NCI-H82 treated with DMSO at 0.1 percent for 48 hours (cell line): ENCODE data around the gene P2RX5.
"Not testable (repeated sequence)": the region's sequence is repeated elsewhere in the genome, so short reads cannot be mapped to it uniquely, and the experiment has no call there.

Experiments
- DNase-seq: peaks from one replicate; lab custom pipeline; 2025; ENCODE audit not compliant: unreplicated experiment; lab: John Stamatoyannopoulos, UW

The P2RX5 gene

DNA sequence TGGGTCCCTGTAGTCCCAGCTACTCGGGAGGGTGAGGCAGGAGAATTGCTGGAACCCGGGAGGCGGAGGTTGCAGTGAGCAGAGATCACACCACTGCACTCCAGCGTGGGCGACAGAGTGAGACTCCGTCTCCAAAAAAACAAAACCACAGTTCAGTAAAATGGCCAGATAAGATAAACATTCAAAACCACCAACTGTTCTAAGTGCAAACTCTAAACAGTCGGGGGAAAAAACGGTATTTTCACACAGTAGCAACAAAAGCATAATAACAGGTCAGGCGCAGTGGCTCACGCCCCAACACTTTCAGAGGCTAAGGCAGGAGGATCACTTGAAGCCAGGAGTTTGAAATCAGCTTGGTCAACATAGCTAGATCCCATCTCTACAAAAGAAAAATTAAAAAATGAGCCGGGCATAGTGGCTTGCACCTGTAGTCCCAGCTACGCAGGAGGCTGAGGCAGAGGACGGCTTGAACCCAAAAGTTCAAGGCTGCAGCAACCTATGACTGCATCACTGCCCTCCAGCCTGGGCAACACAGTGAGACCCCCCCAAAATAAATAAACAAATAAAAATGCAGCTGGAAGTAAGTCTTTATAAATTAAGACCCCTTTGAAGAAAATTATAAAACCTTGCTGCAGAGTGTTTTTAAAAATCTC is 17.0 kb upstream of the P2RX5 start:
- DNase-seq: no peak

DNA sequence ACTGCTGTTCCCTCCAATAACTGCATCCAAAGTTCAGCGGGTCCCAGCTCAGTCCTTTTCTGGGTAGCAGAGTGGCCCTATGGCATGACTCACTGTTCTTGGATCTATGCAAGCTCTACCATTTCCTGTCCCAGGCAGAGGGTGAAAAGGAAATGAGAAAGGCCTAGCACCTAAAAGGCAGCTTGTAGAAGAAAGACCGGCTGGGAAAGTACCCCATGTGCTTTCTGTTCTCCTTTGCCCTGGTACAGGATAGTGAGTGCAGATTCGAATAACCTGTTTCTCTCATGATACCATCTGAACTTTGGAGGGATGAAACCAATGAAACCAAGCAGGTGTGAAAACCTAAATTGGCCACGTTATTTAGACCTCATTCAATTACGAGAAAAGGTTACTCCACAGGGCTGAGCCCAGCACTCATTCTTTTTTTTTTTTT is 15.0 kb upstream of the P2RX5 start:
- DNase-seq: no peak

DNA sequence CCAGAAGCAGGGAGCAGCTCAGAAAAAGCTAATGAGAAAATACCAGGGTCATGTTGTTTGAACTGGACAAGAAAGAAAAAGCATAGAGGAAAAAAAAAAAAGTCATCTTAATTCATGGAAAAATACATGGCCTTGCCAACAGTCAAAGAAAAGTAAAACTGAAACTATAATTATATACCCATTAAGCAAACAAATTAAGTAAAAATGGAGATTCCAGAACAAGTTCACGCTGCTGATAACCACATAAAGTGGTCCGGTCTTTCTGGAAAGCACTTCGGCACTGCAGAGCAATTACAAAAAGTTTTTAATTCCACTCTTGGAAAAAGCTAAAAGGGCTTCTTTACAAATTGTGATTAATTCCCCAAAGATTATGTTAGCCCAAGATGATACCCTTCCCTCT is 12.4 kb upstream of the P2RX5 start:
- no peak for DNase-seq

DNA sequence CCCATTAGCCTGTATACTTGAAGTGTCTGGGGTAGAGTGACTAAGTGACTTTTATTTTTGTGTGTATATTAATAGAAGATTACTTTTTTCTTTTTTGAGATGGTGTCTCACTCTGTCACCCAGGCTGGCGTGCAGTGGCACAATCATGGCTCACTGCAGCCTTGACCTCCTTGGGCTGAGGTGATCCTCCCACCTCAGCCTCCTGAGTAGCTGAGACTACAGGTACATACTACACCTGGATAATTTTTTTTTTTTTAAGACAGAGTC is 9.7 kb upstream of the P2RX5 start:
- not testable (repeated sequence) for DNase-seq

DNA sequence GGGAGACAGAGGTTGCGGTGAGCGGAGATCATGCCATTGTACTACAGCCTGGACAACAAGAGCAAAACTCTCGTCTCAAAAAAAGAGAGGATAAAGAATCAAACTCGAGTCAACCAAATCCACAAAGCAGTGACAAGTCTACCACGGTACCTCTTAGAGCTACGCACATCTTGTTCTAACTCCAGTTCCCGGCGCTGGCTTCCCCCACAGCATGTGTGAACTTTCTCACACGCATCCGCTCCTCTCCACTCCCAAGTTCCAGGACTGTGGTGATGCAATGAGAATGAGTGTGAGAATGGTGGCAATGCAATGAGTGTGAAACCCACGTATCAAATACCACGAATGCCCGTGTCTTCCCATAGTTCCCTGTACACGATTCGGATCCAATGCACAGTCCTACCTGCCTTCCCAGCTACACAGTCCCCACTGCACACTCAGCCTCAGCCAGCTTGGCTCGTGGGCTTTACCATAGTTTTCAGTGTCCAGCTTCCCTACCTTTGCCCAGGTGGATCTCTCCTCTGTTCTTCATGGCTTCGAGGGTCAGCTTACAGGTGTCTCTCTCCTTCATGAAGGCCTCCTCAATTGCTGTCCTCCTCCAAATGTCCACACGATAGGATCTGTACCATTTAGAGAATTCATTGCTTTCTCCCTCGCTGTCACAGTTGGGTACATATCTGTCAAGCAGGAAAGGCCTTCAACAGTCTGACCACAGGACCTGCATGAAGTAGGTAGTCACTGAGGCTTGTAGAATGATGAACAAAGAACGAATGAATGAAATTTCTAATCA is 9.2 kb upstream of the P2RX5 start:
- no peak for DNase-seq

DNA sequence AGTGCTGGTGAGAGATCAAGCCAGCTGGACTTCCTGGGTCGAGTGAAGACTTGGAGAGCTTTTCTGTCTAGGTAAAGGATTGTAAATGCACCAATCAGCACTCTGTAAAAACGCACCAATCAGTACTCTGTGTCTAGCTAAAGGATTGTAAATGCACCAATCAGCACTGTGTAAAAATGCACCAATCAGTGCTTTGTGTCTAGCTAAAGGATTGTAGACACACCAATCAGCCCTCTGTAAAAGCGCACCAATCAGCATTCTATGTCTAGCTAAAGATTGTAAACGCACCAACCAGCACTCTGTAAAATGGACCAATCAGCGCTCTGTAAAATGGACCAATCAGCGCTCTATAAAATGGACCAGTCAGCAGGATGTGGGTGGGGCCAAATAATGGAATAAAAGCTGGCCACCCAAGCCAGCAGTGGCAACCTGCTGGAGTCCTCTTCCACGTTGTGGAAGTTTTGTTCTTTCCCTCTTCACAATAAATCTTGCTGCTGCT is 6.1 kb upstream of the P2RX5 start:
- DNase-seq: not testable (repeated sequence)

DNA sequence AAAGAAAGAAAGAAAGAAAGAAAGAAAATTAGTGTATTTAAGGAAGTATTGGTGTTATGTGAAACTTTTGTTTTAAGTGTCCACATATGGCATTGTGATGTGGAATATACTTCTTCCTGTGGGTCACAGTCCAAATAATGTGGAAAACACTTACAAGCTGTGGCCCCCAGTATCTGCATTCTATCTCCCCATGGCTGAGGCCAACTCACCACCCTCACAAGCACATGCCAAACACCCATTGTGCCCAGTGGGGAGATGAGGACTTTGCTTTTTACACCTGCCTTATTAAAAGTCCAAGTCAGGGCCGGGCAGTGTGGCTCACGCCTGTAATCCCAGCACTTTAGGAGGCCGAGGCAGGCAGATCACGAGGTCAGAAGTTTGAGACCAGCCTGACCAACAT is 4.0 kb upstream of the P2RX5 start:
- DNase-seq: no peak

DNA sequence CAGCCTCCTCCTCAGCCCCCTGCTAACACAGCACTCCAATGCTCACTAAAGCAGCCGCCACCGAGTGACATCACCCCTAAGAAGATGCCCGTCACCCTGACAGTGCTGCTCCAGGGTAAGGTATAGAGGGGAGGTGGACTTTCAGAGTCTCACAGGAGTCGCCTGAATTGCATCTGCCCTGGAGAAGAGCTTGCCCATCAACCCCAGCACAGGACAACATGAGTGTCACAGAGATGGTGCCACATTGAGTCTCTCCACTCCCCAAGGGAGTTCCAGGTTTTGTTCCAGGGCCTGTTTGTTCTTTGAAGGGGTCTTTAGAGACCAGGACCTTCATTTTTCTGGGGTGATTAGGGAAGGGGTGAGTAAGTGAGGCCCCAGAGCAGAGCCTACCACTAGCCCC is 2.2 kb upstream of the P2RX5 start:
- no peak for DNase-seq

DNA sequence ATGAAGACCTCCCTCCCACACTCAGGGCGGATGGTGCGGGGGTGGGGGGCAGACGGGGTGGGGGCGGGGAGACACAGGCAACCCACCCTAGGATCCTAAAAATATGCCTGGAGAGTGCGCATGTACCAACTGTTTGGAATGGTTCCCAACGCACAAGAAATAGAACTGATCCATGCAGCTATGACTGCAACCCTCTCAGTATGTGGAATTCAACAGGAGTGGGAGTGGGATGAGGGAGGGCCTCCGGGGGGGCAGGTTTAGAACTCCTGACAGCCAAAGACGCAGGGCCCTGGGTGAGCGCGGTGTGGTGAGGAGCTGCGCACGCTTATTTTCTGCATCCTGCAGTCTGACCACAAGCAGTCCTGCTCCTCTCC is 1.1 kb upstream of the P2RX5 start:
- DNase-seq: no peak

DNA sequence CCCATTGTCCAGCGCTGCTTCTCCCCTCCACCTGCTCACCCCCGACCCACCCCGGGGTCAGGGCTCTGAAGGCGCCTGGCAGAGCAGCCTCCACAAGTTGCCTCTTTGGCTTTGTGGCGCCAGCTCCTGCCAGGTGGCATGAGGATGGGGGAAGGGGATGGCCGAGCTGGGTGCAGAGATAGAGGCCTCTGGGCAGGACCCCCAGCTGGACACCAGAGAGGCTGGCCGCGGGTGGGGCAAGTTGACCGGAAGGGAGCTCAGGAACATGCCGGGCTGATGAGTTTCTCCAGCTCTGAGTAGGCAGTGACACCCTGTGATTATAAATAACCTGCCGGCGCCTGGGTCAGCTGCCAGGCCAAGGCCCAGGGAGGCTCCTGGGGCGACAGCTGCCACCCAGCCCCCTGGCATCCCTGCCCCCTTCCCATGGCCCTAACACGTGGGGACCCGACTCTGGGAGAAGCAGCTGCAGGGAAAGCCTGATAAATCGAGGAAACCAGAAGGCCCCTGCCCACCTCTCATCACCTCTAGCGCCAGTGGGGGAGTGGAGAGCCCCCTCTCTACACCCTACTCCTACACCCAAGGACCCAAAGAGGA is 729 bp downstream of the P2RX5 start:
- no peak for DNase-seq

DNA sequence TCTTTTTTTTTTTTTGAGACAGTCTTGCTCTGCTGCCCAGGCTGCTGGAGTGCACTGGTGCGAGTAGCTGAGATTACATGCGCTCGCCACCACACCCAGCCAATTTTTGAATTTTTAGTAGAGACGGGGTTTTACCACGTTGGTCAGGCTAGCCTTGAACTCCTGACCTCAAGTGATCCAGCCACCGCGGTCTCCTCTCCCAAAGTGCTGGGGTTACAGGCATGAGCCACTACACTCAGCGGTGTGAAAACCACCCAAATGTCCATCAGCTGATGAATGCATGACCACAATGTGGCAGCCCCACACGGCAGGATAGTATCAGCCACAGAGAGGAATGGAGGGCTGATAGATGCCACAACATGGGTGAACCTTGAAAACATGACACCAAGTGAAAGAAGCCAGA is 2.1 kb downstream of the P2RX5 start:
- DNase-seq: no peak

DNA sequence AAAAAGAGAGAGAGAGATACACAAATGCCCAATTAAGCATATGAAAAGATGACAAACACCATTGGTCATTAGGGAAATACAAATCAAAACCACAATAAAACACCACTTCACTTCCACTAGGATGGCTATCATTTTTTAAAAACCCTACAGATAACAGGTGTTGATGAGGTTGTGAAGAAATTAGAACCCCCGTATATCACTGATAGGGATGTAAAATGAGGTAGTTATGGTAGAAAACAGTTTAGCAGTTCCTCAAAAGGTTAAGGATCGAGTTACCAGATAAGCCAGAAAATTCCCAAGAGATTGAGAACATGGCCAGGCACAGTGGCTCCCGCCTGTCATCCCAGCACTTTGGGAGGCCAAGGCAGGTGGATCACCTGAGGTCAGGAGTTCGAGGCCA is 2.8 kb downstream of the P2RX5 start:
- no peak for DNase-seq

DNA sequence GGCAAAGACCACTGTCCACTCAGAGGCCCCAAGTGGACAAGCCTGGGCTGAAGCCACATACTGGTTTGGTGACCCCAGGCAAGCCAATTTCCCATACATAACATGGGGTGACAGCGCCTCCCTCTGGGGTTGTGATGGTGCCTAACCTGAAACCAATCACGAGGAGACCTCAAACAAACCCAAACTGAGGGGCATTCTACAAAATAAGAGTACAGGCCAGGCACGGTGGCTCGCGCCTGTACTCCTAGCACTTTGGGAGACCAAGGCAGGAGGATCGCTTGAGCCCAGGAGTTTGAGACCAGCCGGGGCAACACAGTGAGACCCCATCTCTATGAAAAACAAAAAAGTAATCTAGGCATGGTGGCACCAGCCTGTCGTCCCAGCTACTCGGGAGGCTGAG is 3.6 kb downstream of the P2RX5 start:
- DNase-seq: no peak

DNA sequence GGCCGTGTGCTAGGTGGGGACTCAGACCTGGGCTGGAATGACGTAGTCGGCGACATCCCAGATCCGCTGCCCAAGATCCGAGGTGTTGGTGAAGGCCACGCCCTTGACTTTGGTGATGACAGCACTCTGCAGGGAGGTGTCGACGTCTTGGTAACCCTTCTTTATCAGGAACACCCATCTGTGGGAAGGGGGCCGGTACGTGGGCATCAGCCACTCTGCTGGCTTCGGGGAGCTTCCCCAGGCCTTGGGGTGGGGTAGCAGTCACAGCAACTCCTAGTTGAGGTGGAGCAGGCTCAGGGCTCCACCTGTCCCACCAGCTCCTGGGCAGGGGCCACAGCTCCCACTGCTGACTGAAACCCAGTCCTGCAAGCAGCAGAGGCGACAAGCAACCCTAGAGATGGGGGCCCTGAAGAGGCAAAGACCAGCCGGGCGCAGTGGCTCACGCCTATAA is 4.3 kb downstream of the P2RX5 start:
- DNase-seq: no peak

DNA sequence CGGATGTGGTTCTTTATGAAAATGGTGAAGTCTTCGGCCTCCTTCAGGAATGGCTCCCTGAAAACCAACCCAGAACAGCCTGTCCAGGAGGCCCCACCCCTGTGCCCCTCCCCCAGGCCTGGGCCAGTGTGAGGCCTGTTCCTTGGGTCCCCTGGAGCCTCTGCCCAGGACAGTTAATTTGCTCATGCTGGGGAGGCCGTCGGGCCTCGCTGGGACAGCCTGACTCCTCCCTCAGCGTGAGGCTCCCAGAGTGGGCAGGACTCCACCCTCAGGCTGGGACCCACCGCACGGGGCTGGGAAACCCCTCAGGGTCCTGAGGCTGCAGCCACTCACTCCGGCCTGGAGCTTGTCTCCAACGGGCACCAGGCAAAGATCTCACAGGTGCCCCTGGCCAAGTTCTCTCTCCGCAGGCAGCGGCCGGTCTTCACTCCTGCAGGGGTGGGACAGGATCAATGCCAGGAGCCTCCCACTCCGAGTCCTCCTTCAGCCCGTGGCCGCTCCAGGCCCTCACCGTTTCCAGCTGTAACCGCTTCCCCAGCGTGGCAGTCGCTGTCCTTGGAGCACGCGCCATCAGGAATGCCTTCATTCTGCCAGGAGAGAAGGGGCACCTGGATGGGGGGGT is 5.8 kb downstream of the P2RX5 start:
- no peak for DNase-seq

DNA sequence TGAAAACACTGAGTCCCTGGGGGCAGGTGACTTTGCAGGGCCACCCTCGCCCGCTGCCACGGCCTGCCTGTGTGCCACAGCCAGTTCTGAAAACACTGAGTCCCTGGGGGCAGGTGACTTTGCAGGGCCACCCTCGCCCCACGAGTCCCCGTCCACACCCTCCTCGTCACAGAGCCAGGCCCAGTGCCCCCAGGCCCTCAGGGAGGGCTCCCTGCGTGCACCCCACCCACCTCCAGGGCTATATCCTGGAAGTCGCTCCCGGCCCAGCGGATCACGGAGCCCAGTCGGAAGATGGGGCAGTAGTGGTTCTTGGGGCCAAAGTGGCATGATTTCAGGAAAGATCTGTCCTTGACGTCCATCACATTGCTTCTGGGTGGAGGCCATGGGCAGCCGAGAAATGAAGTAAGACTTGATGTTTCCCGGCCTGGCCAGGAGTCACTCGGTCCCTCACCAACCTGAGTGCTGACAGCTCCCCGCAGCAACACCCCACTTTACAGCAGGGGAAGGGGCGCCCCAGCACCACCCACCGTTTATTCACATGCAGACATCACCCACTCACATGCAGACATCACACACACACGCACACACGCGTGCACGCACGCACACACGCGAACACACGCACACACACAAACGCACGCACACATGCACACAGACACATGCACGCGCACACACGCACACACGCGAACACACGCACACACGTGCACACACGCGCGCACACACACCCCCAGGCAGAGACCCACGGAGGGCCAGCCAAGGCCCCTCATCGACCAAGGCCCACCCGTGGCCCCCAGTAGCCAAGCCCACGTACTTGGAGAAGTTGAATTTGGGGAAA is 6.5 kb downstream of the P2RX5 start:
- DNase-seq: no peak

DNA sequence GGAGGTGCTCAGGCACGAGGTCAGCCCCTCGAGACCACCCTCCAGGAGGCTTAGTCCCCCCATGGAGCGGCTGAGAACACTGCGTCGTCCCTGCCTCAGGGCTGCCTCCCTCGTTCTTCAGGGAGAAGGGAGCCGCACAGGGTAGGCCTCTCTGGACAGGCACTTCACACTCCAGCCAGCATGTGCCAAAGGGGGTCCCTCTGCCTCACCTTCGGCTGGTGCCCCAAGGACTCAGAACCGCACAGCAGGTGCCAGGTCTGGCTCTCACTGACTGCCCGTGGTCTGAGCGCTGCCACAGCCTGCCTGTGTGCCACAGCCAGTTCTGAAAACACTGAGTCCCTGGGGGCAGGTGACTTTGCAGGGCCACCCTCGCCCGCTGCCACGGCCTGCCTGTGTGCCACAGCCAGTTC is 7.1 kb downstream of the P2RX5 start:
- DNase-seq: no peak

DNA sequence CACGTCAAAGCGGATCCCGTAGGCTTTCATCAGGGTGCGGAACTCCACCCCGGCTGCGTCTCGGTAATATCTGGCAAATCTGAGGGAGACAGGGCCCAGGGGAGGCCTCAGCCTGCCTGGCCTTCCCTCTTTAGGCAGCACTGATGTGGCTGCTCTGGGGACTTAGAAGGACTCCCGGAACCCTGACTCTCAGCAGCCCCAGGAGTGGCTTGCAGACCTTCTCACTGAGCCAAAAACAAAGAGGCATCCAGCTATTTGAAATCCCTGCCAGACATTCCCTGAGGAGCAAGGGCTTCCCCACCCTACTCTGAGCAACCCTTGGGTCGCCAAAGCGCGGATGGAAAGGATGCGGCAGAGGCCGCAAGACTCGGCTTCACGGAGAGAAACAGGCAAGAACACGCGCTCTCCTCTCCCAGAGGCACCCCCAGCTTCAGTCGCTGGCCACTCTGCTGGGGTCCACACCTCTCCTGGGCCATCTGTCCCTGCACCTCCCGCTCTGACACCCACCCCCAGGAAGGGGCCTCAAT is 7.9 kb downstream of the P2RX5 start:
- no peak for DNase-seq

DNA sequence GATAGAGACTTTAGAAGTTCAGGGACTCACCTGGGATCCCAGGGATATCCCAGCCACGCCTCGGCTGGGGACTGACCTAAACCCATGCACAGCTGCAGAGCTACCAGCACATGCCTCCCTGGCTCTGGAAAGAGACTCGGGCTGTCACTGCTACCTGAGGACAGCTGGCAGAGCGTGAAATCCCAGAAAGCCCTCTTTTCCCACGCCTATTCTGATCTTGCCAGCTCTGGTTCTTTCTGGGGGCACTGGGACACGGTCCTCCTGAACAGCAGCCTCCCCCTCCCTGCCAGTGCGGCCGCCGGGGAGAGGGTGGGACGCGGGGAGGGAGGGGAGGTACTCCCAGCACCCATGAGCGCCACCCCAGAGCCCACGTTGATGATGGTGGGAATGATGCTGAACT is 10.8 kb downstream of the P2RX5 start:
- no peak for DNase-seq

DNA sequence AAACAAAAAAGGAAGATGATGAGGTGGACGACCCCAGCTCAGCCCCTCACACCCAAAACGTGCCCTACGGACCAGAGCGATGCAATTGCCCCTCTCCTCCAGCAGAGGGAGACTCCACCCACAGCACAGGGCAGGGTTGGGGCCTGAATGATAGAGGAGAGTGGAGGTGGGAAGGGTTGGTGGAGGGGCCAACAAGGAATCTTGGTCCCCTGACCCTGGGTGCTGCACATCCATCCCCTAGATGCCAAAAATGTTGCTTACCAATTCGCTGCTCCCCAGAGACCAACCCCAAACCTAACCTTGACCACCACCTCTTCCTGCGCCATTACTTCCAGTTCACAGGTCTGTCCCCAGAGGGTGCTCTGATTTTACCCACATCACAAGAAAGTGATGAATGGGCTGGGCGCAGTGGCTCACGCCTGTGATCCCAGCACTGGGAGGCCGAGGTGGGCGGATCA is 12.9 kb downstream of the P2RX5 start:
- DNase-seq: no peak

DNA sequence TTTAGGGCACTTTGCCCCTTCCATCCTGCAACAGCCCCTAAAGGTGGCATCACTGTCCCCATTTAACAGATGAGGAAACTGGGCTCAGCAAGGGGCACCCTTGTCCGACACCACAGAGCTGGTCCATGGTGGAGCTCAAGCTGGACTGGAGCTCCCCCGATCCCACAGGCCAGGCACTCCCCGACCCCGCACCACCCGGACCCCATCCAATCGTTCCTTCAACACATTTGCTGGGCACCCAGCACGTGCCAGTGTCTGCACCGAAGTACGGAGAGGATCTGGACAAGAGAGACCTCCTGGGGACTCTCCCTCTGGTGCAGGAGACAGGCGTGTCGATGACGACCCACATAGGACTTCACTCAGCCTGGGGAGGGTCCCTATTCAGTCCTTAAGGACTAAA is 13.9 kb downstream of the P2RX5 start:
- DNase-seq: no peak
